ENCODE measurements around the gene FGF7.
"Not testable (repeated sequence)": the region's sequence is repeated elsewhere in the genome, so short reads cannot be mapped to it uniquely, and the experiment has no call there.

FGF7 gene

GRCh38 chr15:49468481-49468839, 45.4 kb downstream of the FGF7 start:
- Histone ChIP-seq H3K4me3 (ENCODE audit: low read length) (no peak overlapping the region), H3K36me3 (ENCODE audit: insufficient read depth, low read length) (no peaks in the 10 kb centered on the region), H3K9me3 (ENCODE audit: insufficient read depth, low read depth, low read length) (no peaks in the 10 kb centered on the region), H3K27me3 (ENCODE audit: insufficient read depth, low read length) (no peaks in the 10 kb centered on the region), H3K4me1 (ENCODE audit: insufficient read depth, low read length) (no peaks in the 10 kb centered on the region), H3K9ac (ENCODE audit: low read depth, low read length) (no peak overlapping the region), H3K27ac (ENCODE audit: low read depth, low read length) (no peak overlapping the region)
- 89% methylated on average over 1 of the region's 2 CpGs for WGBS

GRCh38 chr15:49471248-49471647, 48.2 kb downstream of the FGF7 start:
- H3K36me3 ChIP-seq (ENCODE audit: insufficient read depth, low read length); H3K27ac ChIP-seq (ENCODE audit: low read depth, low read length); H3K4me1 ChIP-seq (ENCODE audit: insufficient read depth, low read length); H3K4me3 ChIP-seq (ENCODE audit: low read length); H3K9ac ChIP-seq (ENCODE audit: low read depth, low read length); H3K9me3 ChIP-seq (ENCODE audit: insufficient read depth, low read depth, low read length); H3K27me3 ChIP-seq (ENCODE audit: insufficient read depth, low read length): not testable (repeated sequence)
- 85% methylated on average over 3 of the region's 4 CpGs for WGBS

DNA sequence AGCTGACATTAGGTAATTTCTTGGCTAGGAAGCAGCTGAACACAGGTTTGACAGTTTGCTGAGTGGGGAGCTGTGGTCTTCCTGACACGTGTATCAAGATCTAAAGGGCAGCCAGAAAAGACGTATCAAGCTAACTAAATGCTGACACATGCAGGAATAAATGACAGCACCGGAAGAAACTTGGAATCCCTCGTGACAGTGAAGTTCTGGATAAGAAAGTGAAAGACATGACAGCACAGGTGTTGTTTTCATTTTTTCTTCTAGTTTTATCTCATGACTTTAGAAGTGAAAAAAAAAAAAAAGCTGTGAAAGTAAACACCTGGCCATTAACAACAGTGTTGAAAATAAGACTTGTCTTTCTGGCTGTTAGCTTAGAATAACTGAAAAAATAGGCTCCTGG, 48.7 kb downstream of the FGF7 start:
- WGBS: 90% methylated on average over 4 of the region's 4 CpGs
- H3K9ac ChIP-seq (ENCODE audit: low read depth, low read length): no peak overlapping the region
- H3K27ac ChIP-seq (ENCODE audit: low read depth, low read length): no peak overlapping the region
- H3K9me3 ChIP-seq (ENCODE audit: insufficient read depth, low read depth, low read length): no peaks in the 10 kb centered on the region
- H3K27me3 ChIP-seq (ENCODE audit: insufficient read depth, low read length): no peaks in the 10 kb centered on the region
- H3K36me3 ChIP-seq (ENCODE audit: insufficient read depth, low read length): no peaks in the 10 kb centered on the region
- no peak overlapping the region for H3K4me3 ChIP-seq (ENCODE audit: low read length)
- no peaks in the 10 kb centered on the region for H3K4me1 ChIP-seq (ENCODE audit: insufficient read depth, low read length)

DNA sequence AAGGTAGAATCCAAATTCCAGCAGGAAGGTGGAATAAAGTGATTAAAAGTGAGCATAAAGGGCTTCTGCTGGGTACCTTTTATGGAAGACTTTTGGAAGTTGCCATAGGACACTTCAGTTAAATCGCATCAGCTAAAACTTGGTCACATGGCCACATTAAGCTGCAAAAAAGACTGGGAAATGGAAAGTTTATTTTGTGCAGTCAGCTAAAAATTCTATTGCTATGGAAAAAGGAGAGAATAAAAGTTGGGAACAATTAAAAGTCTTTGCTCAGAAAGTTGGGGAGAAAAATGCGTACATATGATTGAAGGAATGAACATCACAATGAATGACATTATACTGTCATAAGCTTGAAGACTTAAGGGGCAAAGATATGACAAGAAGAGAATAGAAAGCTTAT, 49.3 kb downstream of the FGF7 start:
- no peaks in the 10 kb centered on the region for H3K27me3 ChIP-seq (ENCODE audit: insufficient read depth, low read length)
- 93% methylated on average over 2 of the region's 2 CpGs for WGBS
- no peaks in the 10 kb centered on the region for H3K36me3 ChIP-seq (ENCODE audit: insufficient read depth, low read length)
- H3K27ac ChIP-seq (ENCODE audit: low read depth, low read length): no peak overlapping the region
- H3K4me3 ChIP-seq (ENCODE audit: low read length): no peak overlapping the region
- no peaks in the 10 kb centered on the region for H3K4me1 ChIP-seq (ENCODE audit: insufficient read depth, low read length)
- no peak overlapping the region for H3K9ac ChIP-seq (ENCODE audit: low read depth, low read length)
- H3K9me3 ChIP-seq (ENCODE audit: insufficient read depth, low read depth, low read length): no peaks in the 10 kb centered on the region

DNA sequence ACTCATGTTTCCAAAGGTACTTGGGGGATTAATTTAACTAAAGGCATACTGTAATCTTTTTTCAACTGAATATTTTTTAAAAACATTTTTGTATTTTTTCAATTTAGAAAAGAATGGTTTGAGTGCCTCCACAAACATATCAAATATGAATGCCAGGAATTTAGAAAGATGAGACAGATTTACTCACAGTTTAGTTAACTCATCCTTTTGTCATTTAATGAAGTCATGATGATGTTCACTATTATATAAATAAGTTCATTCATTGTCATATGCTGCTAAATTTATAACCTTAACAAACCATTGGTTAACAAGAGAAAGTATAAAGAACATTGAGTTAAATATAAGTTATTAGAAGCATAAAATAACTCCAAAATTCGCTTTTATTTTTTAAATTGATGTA, 50.0 kb downstream of the FGF7 start:
- H3K36me3 ChIP-seq (ENCODE audit: insufficient read depth, low read length): no peaks in the 10 kb centered on the region
- H3K9me3 ChIP-seq (ENCODE audit: insufficient read depth, low read depth, low read length): no peaks in the 10 kb centered on the region
- no peak overlapping the region for H3K27ac ChIP-seq (ENCODE audit: low read depth, low read length)
- H3K9ac ChIP-seq (ENCODE audit: low read depth, low read length): no peak overlapping the region
- H3K4me3 ChIP-seq (ENCODE audit: low read length): no peak overlapping the region
- H3K4me1 ChIP-seq (ENCODE audit: insufficient read depth, low read length): no peaks in the 10 kb centered on the region
- WGBS: no CpG with 5 or more reads among the region's 1 CpG
- no peaks in the 10 kb centered on the region for H3K27me3 ChIP-seq (ENCODE audit: insufficient read depth, low read length)

- H3K27me3 ChIP-seq (ENCODE audit: insufficient read depth, low read length); H3K27ac ChIP-seq (ENCODE audit: low read depth, low read length); H3K9ac ChIP-seq (ENCODE audit: low read depth, low read length); H3K4me3 ChIP-seq (ENCODE audit: low read length); H3K9me3 ChIP-seq (ENCODE audit: insufficient read depth, low read depth, low read length); H3K36me3 ChIP-seq (ENCODE audit: insufficient read depth, low read length); H3K4me1 ChIP-seq (ENCODE audit: insufficient read depth, low read length): not testable (repeated sequence)
- 93% methylated on average over 1 of the region's 4 CpGs for WGBS
Observed at GRCh38 chr15:49478021-49478420, 55.0 kb downstream of the FGF7 start.

DNA sequence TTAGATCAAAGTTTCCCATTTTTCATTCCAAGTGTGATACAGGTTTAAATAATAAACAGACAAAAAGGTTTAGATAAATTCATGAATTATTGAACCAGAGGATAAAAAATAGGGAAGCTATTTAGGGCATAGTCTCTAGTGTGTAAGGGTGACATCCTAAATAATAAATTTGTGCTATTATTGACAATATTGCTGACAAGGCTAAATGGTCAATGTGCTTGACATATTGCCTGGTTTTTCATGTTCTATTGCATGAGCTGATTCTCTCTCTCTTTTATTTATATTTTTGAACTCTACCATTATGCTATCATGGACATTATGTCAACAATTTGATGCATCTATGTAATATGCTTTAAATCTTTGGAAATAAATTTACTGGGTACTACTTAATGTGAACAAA, 55.9 kb downstream of the FGF7 start:
- H3K27ac ChIP-seq (ENCODE audit: low read depth, low read length); H3K27me3 ChIP-seq (ENCODE audit: insufficient read depth, low read length); H3K9ac ChIP-seq (ENCODE audit: low read depth, low read length); H3K4me1 ChIP-seq (ENCODE audit: insufficient read depth, low read length); H3K4me3 ChIP-seq (ENCODE audit: low read length); H3K9me3 ChIP-seq (ENCODE audit: insufficient read depth, low read depth, low read length); H3K36me3 ChIP-seq (ENCODE audit: insufficient read depth, low read length): not testable (repeated sequence)

DNA sequence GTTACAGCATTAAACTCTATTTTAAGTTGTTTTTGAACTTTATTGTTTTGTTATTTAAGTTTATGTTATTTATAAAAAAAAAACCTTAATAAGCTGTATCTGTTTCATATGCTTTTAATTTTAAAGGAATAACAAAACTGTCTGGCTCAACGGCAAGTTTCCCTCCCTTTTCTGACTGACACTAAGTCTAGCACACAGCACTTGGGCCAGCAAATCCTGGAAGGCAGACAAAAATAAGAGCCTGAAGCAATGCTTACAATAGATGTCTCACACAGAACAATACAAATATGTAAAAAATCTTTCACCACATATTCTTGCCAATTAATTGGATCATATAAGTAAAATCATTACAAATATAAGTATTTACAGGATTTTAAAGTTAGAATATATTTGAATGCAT, 62.4 kb downstream of the FGF7 start:
- H3K36me3 ChIP-seq (ENCODE audit: insufficient read depth, low read length); H3K4me3 ChIP-seq (ENCODE audit: low read length); H3K27ac ChIP-seq (ENCODE audit: low read depth, low read length); H3K9ac ChIP-seq (ENCODE audit: low read depth, low read length); H3K4me1 ChIP-seq (ENCODE audit: insufficient read depth, low read length); H3K9me3 ChIP-seq (ENCODE audit: insufficient read depth, low read depth, low read length); H3K27me3 ChIP-seq (ENCODE audit: insufficient read depth, low read length): not testable (repeated sequence)
- WGBS: 100% methylated on average over 1 of the region's 1 CpG

DNA sequence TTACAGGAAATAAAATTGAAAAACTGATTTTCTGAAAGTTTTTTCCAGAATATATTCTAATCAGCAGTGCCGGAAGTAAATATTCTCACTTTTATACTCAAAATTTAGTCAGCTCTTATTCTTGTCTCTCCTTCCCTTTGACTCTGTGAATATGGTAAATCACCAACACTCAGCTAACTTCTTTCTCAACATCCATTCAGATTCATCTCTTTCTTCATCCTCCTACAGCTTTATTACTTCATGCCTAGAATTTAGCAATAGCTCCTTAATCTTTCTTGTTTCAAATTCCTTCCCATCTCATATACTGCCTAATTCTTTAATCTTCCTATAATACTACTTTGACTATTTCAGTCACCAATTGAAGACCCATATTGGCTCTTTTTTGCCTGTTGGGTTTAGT, 67.9 kb downstream of the FGF7 start:
- 95% methylated on average over 1 of the region's 1 CpG for WGBS
- H3K27me3 ChIP-seq (ENCODE audit: insufficient read depth, low read length): no peaks in the 10 kb centered on the region
- no peaks in the 10 kb centered on the region for H3K36me3 ChIP-seq (ENCODE audit: insufficient read depth, low read length)
- H3K9ac ChIP-seq (ENCODE audit: low read depth, low read length): no peak overlapping the region
- H3K4me1 ChIP-seq (ENCODE audit: insufficient read depth, low read length): no peaks in the 10 kb centered on the region
- no peaks in the 10 kb centered on the region for H3K9me3 ChIP-seq (ENCODE audit: insufficient read depth, low read depth, low read length)
- H3K27ac ChIP-seq (ENCODE audit: low read depth, low read length): no peak overlapping the region
- no peak overlapping the region for H3K4me3 ChIP-seq (ENCODE audit: low read length)

DNA sequence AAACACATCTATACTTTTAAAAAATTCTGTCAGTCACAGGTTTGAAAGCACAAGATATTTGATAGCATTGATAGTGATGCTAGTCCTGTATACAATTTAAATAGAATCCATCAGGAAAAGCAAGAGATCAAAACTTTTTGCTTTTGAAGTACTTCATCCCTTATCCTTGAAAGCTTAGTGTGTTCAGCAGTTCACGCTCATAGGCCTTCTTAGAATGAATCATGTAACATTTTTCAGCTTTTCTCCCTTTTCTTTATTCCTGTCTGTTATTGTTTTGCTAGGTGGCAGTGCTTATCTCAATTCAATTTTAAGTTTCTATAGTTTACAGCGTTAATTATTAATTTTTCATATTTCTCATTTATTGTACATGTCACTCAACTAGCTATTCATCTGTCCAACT, 69.1 kb downstream of the FGF7 start:
- Histone ChIP-seq H3K4me1 (ENCODE audit: insufficient read depth, low read length) (no peaks in the 10 kb centered on the region), H3K27me3 (ENCODE audit: insufficient read depth, low read length) (no peaks in the 10 kb centered on the region), H3K36me3 (ENCODE audit: insufficient read depth, low read length) (no peaks in the 10 kb centered on the region), H3K9me3 (ENCODE audit: insufficient read depth, low read depth, low read length) (no peaks in the 10 kb centered on the region), H3K9ac (ENCODE audit: low read depth, low read length) (no peak overlapping the region), H3K27ac (ENCODE audit: low read depth, low read length) (no peak overlapping the region), H3K4me3 (ENCODE audit: low read length) (no peak overlapping the region)
- 93% methylated on average over 1 of the region's 2 CpGs for WGBS

DNA sequence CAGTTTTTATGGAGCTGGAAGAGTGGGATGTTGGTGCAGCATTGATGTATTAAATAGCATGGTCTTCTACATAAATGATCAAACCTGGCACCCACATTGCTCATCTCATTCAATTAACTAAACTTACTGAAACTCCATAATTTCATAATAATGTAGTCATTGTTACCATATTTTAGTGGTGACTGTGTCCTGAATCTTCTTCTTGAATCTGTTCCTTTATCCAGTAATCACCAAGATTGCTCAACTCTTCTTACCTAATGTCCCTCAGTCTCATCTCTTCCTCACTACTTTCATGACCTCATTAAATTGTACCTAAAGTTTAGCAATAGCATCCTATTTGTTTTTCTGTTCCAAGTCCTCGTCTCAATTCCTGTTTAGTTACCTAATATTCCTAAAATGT, 69.8 kb downstream of the FGF7 start:
- 100% methylated on average over 1 of the region's 1 CpG for WGBS
- no peak overlapping the region for H3K27ac ChIP-seq (ENCODE audit: low read depth, low read length)

GRCh38 chr15:49494842-49495241, 71.8 kb downstream of the FGF7 start:
- Histone ChIP-seq H3K4me3 (ENCODE audit: low read length) (no peak overlapping the region), H3K4me1 (ENCODE audit: insufficient read depth, low read length) (no peaks in the 10 kb centered on the region), H3K9me3 (ENCODE audit: insufficient read depth, low read depth, low read length) (no peaks in the 10 kb centered on the region), H3K27me3 (ENCODE audit: insufficient read depth, low read length) (no peaks in the 10 kb centered on the region), H3K36me3 (ENCODE audit: insufficient read depth, low read length) (no peaks in the 10 kb centered on the region), H3K27ac (ENCODE audit: low read depth, low read length) (no peak overlapping the region), H3K9ac (ENCODE audit: low read depth, low read length) (no peak overlapping the region)
- WGBS: 100% methylated on average over 1 of the region's 1 CpG

More for the DNA sequence above, 69.8 kb downstream of the FGF7 start:
- Histone ChIP-seq H3K9me3 (ENCODE audit: insufficient read depth, low read depth, low read length) (no peaks in the 10 kb centered on the region), H3K4me1 (ENCODE audit: insufficient read depth, low read length) (no peaks in the 10 kb centered on the region), H3K27me3 (ENCODE audit: insufficient read depth, low read length) (no peaks in the 10 kb centered on the region), H3K9ac (ENCODE audit: low read depth, low read length) (no peak overlapping the region), H3K4me3 (ENCODE audit: low read length) (no peak overlapping the region), H3K36me3 (ENCODE audit: insufficient read depth, low read length) (no peaks in the 10 kb centered on the region)

All from HUES64 (cell line).